Activated naive CD4-positive, alpha-beta T cell treated with anti-CD3 and anti-CD28 coated beads, Interleukin-2, amount 50 U/mL, for 16 hours (primary cell): ENCODE results near the gene LY9.
"Not testable (repeated sequence)": the region's sequence is repeated elsewhere in the genome, so short reads cannot be mapped to it uniquely, and the experiment has no call there.

ENCODE experiments used
- DNase-seq: peaks from one replicate; pipeline ENCODE4 v3.0.0-alpha.2; 2020

Gene LY9

GRCh38 chr1:160868141-160868540 lies 72.2 kb downstream of the LY9 start:
- DNase-seq = no peak

- peak; percentile 25 for DNase-seq
Observed at GRCh38 chr1:160874935-160875334, 79.0 kb downstream of the LY9 start.

- DNase-seq = not testable (repeated sequence)
Observed at GRCh38 chr1:160875591-160875990, 79.6 kb downstream of the LY9 start.

- DNase-seq = no peak
Observed at GRCh38 chr1:160876311-160876710, 80.3 kb downstream of the LY9 start.

- DNase-seq = no peak
Observed at GRCh38 chr1:160877221-160877620, 81.2 kb downstream of the LY9 start.
